Left renal cortex interstitium (tissue), 4 donors: ENCODE data around the gene TMEM145. TPM values are rescaled to one million over a fixed set of nuclear protein-coding genes. Genes with fewer than 3 reads are reported as not detected.
"Not testable (repeated sequence)": the region's sequence is repeated elsewhere in the genome, so short reads cannot be mapped to it uniquely, and the experiment has no call there.

ENCODE experiments used
- DNase-seq, 4 donors: peaks; one replicate each; pipeline ENCODE4 v3.0.0-alpha.2; 2013; ENCODE audit warnings: low read depth in 4 of 4, low spot score in 2 of 4, missing footprints in 1 of 4
- polyA plus RNA-seq, 4 donors: library from polyadenylated mRNA; unstranded; fragments of 120-200 nt; gene quantifications; one replicate each; pipeline ENCODE4 v1.2.1, GENCODE V29; 2013; ENCODE audit not compliant: insufficient read length in 4 of 4

Gene TMEM145
- polyA plus RNA-seq, 4 donors: 0.75 to 1.2 (median 0.90) TPM

DNA sequence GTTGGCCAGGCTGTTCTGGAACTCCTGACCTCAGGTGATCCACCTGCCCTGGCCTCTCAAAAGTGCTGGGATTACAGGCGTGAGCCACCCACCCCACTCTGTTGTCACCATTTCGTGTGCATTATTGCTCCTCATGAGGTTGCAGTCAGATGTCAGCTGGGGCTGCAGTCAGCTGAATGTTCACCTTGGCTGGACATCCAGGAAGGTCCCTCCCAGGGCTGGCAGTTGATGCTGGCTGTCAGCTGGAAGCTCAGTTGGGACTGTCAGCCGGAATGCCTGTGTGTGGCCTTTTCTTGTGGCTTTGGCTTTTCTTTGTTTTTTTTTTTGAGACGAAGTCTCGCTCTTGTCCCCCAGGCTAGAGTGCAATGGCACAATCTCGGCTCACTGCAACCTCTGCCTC lies 18.9 kb downstream of the TMEM145 start:
- DNase-seq: no peak

DNA sequence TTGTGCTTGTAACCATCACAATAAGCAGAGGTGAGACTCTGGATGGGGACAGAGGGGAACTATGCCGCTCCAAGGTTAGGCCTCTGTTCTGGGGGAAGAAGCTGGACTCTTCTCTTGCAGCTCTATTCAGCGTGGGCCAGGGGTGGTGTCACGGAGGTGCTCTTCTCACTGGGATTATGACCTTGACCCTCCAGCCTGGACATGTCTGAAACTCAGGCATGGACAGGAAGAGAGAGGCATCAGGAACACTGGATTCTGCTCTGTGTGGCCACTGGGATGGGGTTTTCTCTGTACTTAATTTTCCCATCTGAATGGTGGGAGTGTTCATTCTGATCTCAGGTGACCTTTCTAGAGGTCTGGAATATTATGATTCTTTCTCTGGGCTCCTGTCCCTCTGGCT lies 19.9 kb downstream of the TMEM145 start:
- DNase-seq: no peak

- no peak for DNase-seq
These were observed 21.0 kb downstream of the TMEM145 start for GRCh38 chr19:42333975-42334696.

- DNase-seq: no peak
These were observed 21.7 kb downstream of the TMEM145 start for GRCh38 chr19:42334697-42335373.

GRCh38 chr19:42335374-42335936 lies 22.3 kb downstream of the TMEM145 start:
- no peak for DNase-seq

- DNase-seq: no peak
These were observed 22.9 kb downstream of the TMEM145 start for GRCh38 chr19:42335971-42336370.

- DNase-seq: not testable (repeated sequence)
These were observed 26.2 kb downstream of the TMEM145 start for GRCh38 chr19:42339126-42339860.

DNA sequence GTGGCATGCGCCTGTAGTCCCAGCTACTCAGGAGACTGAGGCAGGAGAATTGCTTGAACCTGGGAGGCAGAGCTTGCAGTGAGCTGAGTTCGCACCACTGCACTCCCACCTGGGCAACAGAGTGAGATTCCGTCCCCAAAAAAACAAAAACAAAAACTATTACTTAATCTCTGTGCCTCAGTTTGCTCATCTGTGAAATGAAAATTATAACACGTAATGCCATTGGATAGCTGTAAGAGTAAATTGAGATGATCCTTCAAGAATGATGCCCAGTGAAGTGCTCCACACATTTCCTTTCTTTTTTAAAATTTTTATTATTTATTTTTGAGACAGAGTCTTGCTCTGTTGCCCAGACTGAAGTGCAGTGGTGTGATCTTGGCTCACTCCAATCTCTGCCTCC lies 26.8 kb downstream of the TMEM145 start:
- DNase-seq: not testable (repeated sequence)

GRCh38 chr19:42343344-42344110 lies 30.4 kb downstream of the TMEM145 start:
- DNase-seq: no peak

GRCh38 chr19:42344336-42344893 lies 31.3 kb downstream of the TMEM145 start:
- no peak for DNase-seq

DNA sequence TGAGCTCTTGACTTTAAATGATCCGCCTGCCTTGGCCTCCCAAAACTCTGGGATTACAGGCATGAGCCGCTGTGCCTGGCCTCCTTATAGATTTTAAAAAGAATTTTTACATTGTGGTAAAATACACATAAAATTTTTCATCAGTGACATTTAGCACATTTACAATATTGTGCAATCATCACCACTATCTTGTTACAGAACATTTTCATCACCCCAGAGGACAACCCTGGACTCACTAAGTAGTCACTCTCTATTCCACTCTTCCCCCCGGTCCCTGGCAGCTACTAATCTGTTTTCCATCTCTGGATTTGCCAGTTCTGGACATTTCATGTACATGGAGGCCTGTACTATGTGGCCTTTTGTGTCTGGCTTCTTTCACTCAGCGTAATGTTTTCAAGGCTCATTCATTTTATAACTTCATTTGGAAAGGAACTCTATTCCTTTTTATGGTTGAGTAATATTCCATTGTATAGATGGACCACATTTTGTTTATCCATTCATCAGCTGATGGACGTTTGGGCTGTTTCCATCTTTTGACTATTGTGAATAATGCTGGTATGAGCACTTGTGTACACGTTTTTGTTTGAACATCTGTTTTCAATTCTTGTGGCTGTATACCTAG lies 32.2 kb downstream of the TMEM145 start:
- DNase-seq: no peak

- no peak for DNase-seq
These were observed 35.1 kb downstream of the TMEM145 start for GRCh38 chr19:42348211-42348610.

GRCh38 chr19:42349378-42350107 lies 36.4 kb downstream of the TMEM145 start:
- DNase-seq: no peak

DNA sequence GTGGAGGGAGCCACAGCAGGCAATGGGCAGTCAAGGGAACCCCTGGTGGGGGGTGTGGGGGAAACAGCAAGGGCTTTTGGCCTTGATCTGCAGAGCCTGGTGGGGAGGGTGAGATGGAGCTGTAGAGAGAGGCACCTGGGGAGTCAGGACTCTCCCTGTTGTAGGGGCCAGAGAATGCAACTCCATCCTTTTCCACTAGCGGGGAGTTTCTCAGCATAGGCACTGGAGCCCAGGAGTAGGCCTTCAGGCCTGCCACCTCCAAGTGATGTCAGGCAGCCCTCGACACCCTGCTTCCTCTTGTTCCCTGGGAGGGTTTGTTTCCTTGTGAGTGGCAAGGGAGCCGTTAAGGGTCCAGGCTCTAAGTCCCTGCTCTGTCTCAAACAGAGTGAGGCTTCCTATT lies 37.3 kb downstream of the TMEM145 start:
- DNase-seq: no peak

DNA sequence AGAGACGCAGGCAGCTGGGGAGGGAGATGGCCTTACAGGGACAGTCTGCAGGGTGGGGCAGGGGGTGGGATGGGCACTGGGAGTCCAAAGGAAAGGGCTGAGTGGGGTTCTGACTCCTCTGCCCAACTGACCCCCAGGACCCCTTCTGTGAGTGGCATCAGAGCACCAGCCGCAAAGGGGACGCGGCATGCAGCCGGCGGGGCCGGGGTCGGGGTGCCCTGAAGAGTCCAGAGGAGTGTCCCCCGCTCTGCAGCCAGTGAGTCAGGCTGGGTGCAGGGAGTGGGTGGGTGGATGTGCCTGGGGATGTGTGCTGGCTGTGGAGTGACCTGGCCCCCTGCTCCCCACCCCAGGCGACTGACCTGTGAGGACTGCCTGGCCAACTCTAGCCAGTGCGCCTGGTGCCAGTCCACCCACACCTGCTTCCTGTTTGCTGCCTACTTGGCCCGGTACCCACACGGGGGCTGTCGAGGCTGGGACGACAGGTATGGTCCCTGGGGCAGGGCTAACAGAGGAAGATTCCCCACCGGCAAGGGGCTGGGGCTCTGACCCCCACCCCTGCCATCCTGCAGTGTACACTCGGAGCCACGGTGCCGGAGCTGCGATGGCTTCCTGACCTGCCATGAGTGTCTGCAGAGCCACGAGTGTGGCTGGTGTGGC lies 38.1 kb downstream of the TMEM145 start:
- no peak for DNase-seq

GRCh38 chr19:42352301-42353259 lies 39.5 kb downstream of the TMEM145 start:
- DNase-seq: peak in 2 of 4 donors; percentile 7 to 10

DNA sequence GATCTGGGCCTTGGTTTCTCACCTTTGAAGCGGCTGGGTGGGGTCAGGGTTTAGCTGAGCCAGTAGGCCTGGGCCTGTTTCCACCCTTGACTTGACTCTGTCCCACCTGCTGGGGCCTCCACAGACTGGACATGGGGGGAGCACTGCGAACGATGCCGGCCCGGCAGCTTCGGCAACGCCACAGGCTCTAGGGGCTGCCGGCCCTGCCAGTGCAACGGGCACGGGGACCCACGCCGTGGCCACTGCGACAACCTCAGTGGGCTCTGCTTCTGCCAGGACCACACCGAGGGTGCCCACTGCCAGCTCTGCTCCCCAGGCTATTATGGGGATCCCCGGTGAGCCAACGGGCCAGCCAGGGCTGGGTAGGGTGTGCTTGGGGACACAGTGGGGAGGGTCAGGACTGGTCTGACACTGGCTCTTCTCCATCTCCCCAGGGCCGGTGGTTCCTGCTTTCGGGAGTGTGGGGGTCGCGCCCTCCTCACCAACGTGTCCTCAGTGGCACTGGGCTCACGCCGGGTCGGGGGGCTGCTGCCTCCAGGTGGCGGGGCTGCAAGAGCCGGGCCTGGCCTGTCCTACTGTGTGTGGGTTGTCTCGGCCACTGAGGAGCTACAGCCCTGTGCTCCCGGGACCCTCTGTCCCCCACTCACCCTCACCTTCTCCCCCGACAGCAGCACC lies 40.4 kb downstream of the TMEM145 start:
- DNase-seq: no peak
